K562 (cell line): ENCODE measurements around the gene EMP2. TPM values are rescaled to one million over a fixed set of nuclear protein-coding genes. Genes with fewer than 3 reads are reported as not detected.

Experiments
- ATAC-seq: fragments of 200-7000 bp; cut with Tn5 transposase; 3 replicates; pipeline ENCODE4 v1.9.1; 2020; ENCODE audit warnings: moderate library complexity
- BruUV-seq: library from RNA; stranded (reverse); fragments of 400-500 nt; replicated peaks from 2 replicates; lab custom pipeline; 2021; lab: Mats Ljungman, UMichigan
- CTCF ChIA-PET: fragments of 300-600 bp; formaldehyde crosslinking; extraction: SDS; loops from one replicate; lab custom pipeline; 2021; ENCODE audit warnings: low intra/inter-chr PET ratio; lab: Yijun Ruan, JAX
- POLR2A ChIA-PET: fragments of 300-600, 350-650 bp; sonication (Branson Sonifier 250); formaldehyde crosslinking; extraction: SDS; loops from one replicate; lab custom pipeline; 2021; ENCODE audit warnings: antibody characterized with exemption, inconsistent platforms; lab: Yijun Ruan, JAX
- DNase-seq, 4 experiments: peaks; one replicate each; pipeline versions ENCODE4 v3.0.0 to v3.0.0-alpha.2; 2011 to 2018; ENCODE audit warnings: low spot score in 3 of 4, mixed read lengths in 3 of 4; ENCODE audit errors: extremely low read depth in 1 of 4
- FAIRE-seq: peaks from 2 replicates; lab custom pipeline; 2011; peaks lifted over from hg19 to GRCh38; lab: Jason Lieb, UNC
- H2AFZ ChIP-seq: 2 replicates; pipeline ENCODE4 v1.6.0; 2011; ENCODE audit warnings: low read depth, low read length, control low read depth, inconsistent platforms
- H3K27ac ChIP-seq: fragments of 200-600 bp; 3 replicates; pipeline ENCODE4 v1.8.0; 2011; ENCODE audit warnings: low read depth, mild to moderate bottlenecking, control low read depth, inconsistent platforms, low read length, moderate library complexity, mixed read lengths; ENCODE audit errors: extremely low read depth
- H3K27me3 ChIP-seq, 2 experiments: fragments of 300-600 bp in 1 of 2; 2 replicates in 1 of 2; 3 replicates in 1 of 2; pipeline versions ENCODE4 v1.6.0 to v1.8.0; 2011; ENCODE audit warnings: inconsistent platforms in 2 of 2, low read length in 2 of 2, mild to moderate bottlenecking in 1 of 2, mixed read lengths in 1 of 2, moderate library complexity in 1 of 2; ENCODE audit not compliant: control insufficient read depth in 2 of 2, insufficient read depth in 2 of 2
- H3K36me3 ChIP-seq: fragments of 300-600 bp; 3 replicates; pipeline ENCODE4 v1.8.0; 2011; ENCODE audit warnings: mild to moderate bottlenecking, low read length, inconsistent platforms; ENCODE audit not compliant: control insufficient read depth, insufficient read depth
- H3K4me1 ChIP-seq, 2 experiments: fragments of 200-600 bp in 1 of 2; replicated peaks in 1 of 2; 2 replicates in 1 of 2; 3 replicates in 1 of 2; pipeline versions ENCODE4 v1.5.1 to v1.8.0; 2011; ENCODE audit warnings: inconsistent platforms in 2 of 2, low read length in 2 of 2, mild to moderate bottlenecking in 1 of 2, mixed read lengths in 1 of 2, moderate library complexity in 1 of 2; ENCODE audit not compliant: control insufficient read depth in 2 of 2, insufficient read depth in 2 of 2
- H3K4me2 ChIP-seq: 2 replicates; pipeline ENCODE4 v1.6.1; 2011; ENCODE audit warnings: low read length, control low read depth, inconsistent platforms, mixed read lengths; ENCODE audit not compliant: insufficient read depth
- H3K4me3 ChIP-seq: fragments of 200-600 bp; sonication (generic), shearing (Covaris generic); 2 replicates; pipeline ENCODE4 v1.5.1; 2016; ENCODE audit warnings: control low read depth, inconsistent platforms
- H3K79me2 ChIP-seq: fragments of 200-600 bp; 3 replicates; pipeline ENCODE4 v1.8.0; 2011; ENCODE audit warnings: low read length, inconsistent platforms; ENCODE audit not compliant: control insufficient read depth, insufficient read depth
- H3K9ac ChIP-seq, 2 experiments: 2 replicates each; pipeline versions ENCODE4 v1.6.0 to v1.6.1; 2011; ENCODE audit warnings: low read depth in 2 of 2, low read length in 2 of 2, control low read depth in 1 of 2, inconsistent platforms in 1 of 2, mild to moderate bottlenecking in 1 of 2, mixed read lengths in 1 of 2; ENCODE audit not compliant: insufficient read depth in 1 of 2
- H3K9me1 ChIP-seq: one replicate; pipeline ENCODE4 v1.6.0; 2011; ENCODE audit warnings: inconsistent platforms, mild to moderate bottlenecking, low read length, moderate library complexity; ENCODE audit not compliant: control insufficient read depth, insufficient read depth
- H3K9me3 ChIP-seq: replicated peaks from 2 replicates; pipeline ENCODE4 v1.5.1; 2011; ENCODE audit warnings: low read depth, low read length, inconsistent platforms; ENCODE audit not compliant: control insufficient read depth, insufficient read depth
- H4K20me1 ChIP-seq: replicated peaks from 2 replicates; pipeline ENCODE4 v1.6.1; 2011; ENCODE audit warnings: low read length, inconsistent platforms, mixed read lengths; ENCODE audit not compliant: control insufficient read depth, insufficient read depth
- CTCF ChIP-seq, 3 experiments: IDR thresholded peaks in 2 of 3; conservative IDR thresholded peaks in 1 of 3; 2 replicates each; pipeline ENCODE4 v1.5.1; 2011 to 2012; ENCODE audit warnings: low read length in 3 of 3, mild to moderate bottlenecking in 3 of 3, control low read depth in 2 of 3, improper control_type of control experiment in 1 of 3, inconsistent platforms in 1 of 3, low read depth in 1 of 3, mixed read lengths in 1 of 3, moderate library complexity in 1 of 3; ENCODE audit not compliant: insufficient read depth in 2 of 3
- CTCFL ChIP-seq: IDR thresholded peaks from 2 replicates; pipeline ENCODE4 v1.6.1; 2011; ENCODE audit warnings: borderline replicate concordance, low read depth, mild to moderate bottlenecking, moderate library complexity, low read length; ENCODE audit not compliant: insufficient read depth, poor library complexity, severe bottlenecking
- RAD21 ChIP-seq, 2 experiments: fragments of 250-450 bp in 1 of 2; fragments of 450-650 bp in 1 of 2; sonication (Bioruptor Pico) in 1 of 2; formaldehyde crosslinking in 1 of 2; IDR thresholded peaks in 1 of 2; conservative IDR thresholded peaks in 1 of 2; 2 replicates each; pipeline versions ENCODE4 v1.4.0 to v1.8.0; 2020 to 2022; ENCODE audit warnings: mild to moderate bottlenecking in 2 of 2, moderate library complexity in 1 of 2
- SMC3 ChIP-seq: conservative IDR thresholded peaks from 2 replicates; pipeline ENCODE4 v1.6.1; 2011; ENCODE audit warnings: low read depth, low read length, improper control_type of control experiment; ENCODE audit not compliant: insufficient read depth
- ZNF12 ChIP-seq: sonication (generic); formaldehyde crosslinking; IDR thresholded peaks from 2 replicates; pipeline ENCODE4 v1.4.0; 2020; ENCODE audit warnings: mild to moderate bottlenecking, missing genetic modification reagents
- WGBS: fragments of 100-300 bp; shearing (Covaris generic); methylation state at CpG from one replicate; pipeline ENCODE4 v1.1.6; 2016; ENCODE audit warnings: low coverage, mixed read lengths; ENCODE audit not compliant: insufficient coverage; ENCODE audit errors: missing lambda C conversion rate; 5-methylcytosine and 5-hydroxymethylcytosine counted together
- in situ Hi-C: fragments of 300-500 bp; cut with MboI; formaldehyde crosslinking; loops from 4 replicates; pipeline ENCODE4 v1.15.0; 2018; ENCODE audit warnings: inconsistent platforms, mixed read lengths
- intact Hi-C: fragments of 100-400 bp; cut with micrococcal nuclease; formaldehyde crosslinking; loops from 2 replicates; pipeline ENCODE4 v1.14.2; 2022
- polyA plus RNA-seq, 8 experiments: library from polyadenylated mRNA; depleted of rRNA in 4 of 8; stranded (reverse) in 5 of 8; unstranded in 3 of 8; fragments of >200 nt; fragmentation: Nextera tagmentation in 2 of 8; fragmentation: Illumina TruSeq in 1 of 8; extraction: Ambion mirVana in 2 of 8; extraction: Trizol in 1 of 8; gene quantifications; 2 replicates each; pipeline versions ENCODE4 v1.2.1 to v1.2.3, GENCODE V29; 2011 to 2014; ENCODE audit warnings: inconsistent platforms in 1 of 8, missing spikeins in 1 of 8
- total RNA-seq, 7 experiments: library from RNA; depleted of rRNA in 6 of 7; stranded (reverse); fragments of >200 nt in 6 of 7; fragmentation: Illumina TruSeq in 2 of 7; extraction: Trizol in 2 of 7; gene quantifications; 2 replicates each; pipeline versions ENCODE4 v1.2.1 to v1.2.3, GENCODE V29; 2011 to 2021; ENCODE audit warnings: low replicate concordance in 1 of 7

The EMP2 gene
- total and polyA plus RNA-seq, 9 of the 15 experiments (the other 6 are each of a cell fraction or from before 2014, with no cell fraction given), result 0.73 to 6.2 (median 3.1) TPM

GRCh38 chr16:10566613-10567012 is 13.8 kb downstream of the EMP2 start:
- CTCF ChIA-PET, result no interaction called here

More at GRCh38 chr16:10566613-10567012, 13.8 kb downstream of the EMP2 start:
- H3K4me1 ChIP-seq, result no peaks in the 10 kb centered on the region
- DNase-seq (no peak), FAIRE-seq (no peak), ATAC-seq (peak; percentile 64; the same call in 2 of the 3 replicates)
- H3K79me2 ChIP-seq, result no peaks in the 10 kb centered on the region
- no peak overlapping the region for H3K9ac ChIP-seq
- no peak overlapping the region for H3K4me3 ChIP-seq
- in situ Hi-C loops, result no loop called here
- no peak overlapping the region for H3K27ac ChIP-seq
- POLR2A ChIA-PET, result no interaction called here
- no peaks in the 10 kb centered on the region for H3K9me3 ChIP-seq
- peaks cover 6% of the 10 kb centered on the region; the same call in 1 of the 2 replicates for H4K20me1 ChIP-seq
- H3K4me2 ChIP-seq, result no peak overlapping the region
- H3K36me3 ChIP-seq, result no peaks in the 10 kb centered on the region
- 2% methylated on average over 6 of the region's 6 CpGs for WGBS
- TF ChIP-seq CTCF (IDR thresholded peaks at IDR 0.05 in 2 of 3, conservative IDR thresholded peaks at IDR 0.05 in 1 of 3; ENCODE audit: insufficient read depth in 2 of 3, low read depth in 1 of 3, low read length in 3 of 3), result peak in 2 of 3 experiments; percentile 27 to 35; a peak in 3 of 6 replicates
- TF ChIP-seq ZNF12 (CRISPR knock-in tag), result no peak
- TF ChIP-seq CTCFL, result peak; percentile 66
- TF ChIP-seq SMC3, result 0 out of 2 replicates have a peak, but pooled peaks have one; percentile 16
- 0 out of 4 replicates have a peak, but pooled peaks of 1 of the 2 experiments have one; percentile 11 for TF ChIP-seq RAD21 (CRISPR knock-in tag; conservative IDR thresholded peaks at IDR 0.05 in 1 of 2, IDR thresholded peaks at IDR 0.05 in 1 of 2)
- no TSS peak for BruUV-seq
- peaks cover 5 to 37% of the 10 kb centered on the region in 2 experiments; a peak in 4 of 5 replicates for H3K27me3 ChIP-seq
- H3K9me1 ChIP-seq, result no peaks in the 10 kb centered on the region
- no peak overlapping the region for H2AFZ ChIP-seq
- intact Hi-C loops, result no loop called here
